GM18520 (cell line): Measurements from ENCODE around the gene CLEC16A.

Source experiments
- ATAC-seq: cut with Tn5 transposase; IDR thresholded peaks from one replicate; pipeline ENCODE4 v1.9.1; 2021; ENCODE audit not compliant: unreplicated experiment

Gene CLEC16A

GRCh38 chr16:11165894-11166665, 221.7 kb downstream of the CLEC16A start:
- ATAC-seq, result no peak

GRCh38 chr16:11167581-11167980, 223.2 kb downstream of the CLEC16A start:
- ATAC-seq, result no peak

GRCh38 chr16:11168386-11169051, 224.2 kb downstream of the CLEC16A start:
- ATAC-seq, result no peak

GRCh38 chr16:11169641-11170040, 225.3 kb downstream of the CLEC16A start:
- no peak for ATAC-seq

GRCh38 chr16:11170201-11170600, 225.8 kb downstream of the CLEC16A start:
- ATAC-seq, result no peak

GRCh38 chr16:11170696-11171447, 226.5 kb downstream of the CLEC16A start:
- ATAC-seq, result no peak

GRCh38 chr16:11171448-11171709, 227.0 kb downstream of the CLEC16A start:
- no peak for ATAC-seq

- ATAC-seq, result no peak
Measured at GRCh38 chr16:11171757-11172299, 227.5 kb downstream of the CLEC16A start.

GRCh38 chr16:11173426-11173825, 229.1 kb downstream of the CLEC16A start:
- no peak for ATAC-seq

- ATAC-seq, result no peak
Measured at GRCh38 chr16:11174141-11174540, 229.8 kb downstream of the CLEC16A start.

- ATAC-seq, result no peak
Measured at GRCh38 chr16:11175106-11175786, 230.9 kb downstream of the CLEC16A start.

- peak; percentile 57 for ATAC-seq
Measured at GRCh38 chr16:11175787-11176341, 231.5 kb downstream of the CLEC16A start.

- no peak for ATAC-seq
Measured at GRCh38 chr16:11177578-11178160, 233.3 kb downstream of the CLEC16A start.

- no peak for ATAC-seq
Measured at GRCh38 chr16:11178424-11178823, 234.1 kb downstream of the CLEC16A start.

- ATAC-seq, result no peak
Measured at GRCh38 chr16:11179574-11179973, 235.2 kb downstream of the CLEC16A start.

- ATAC-seq, result no peak
Measured at GRCh38 chr16:11180489-11180888, 236.1 kb downstream of the CLEC16A start.

GRCh38 chr16:11181242-11181898, 237.0 kb downstream of the CLEC16A start:
- no peak for ATAC-seq

- peak; percentile 29 for ATAC-seq
Measured at GRCh38 chr16:11181899-11182279, 237.5 kb downstream of the CLEC16A start.

- no peak for ATAC-seq
Measured at GRCh38 chr16:11182411-11182810, 238.0 kb downstream of the CLEC16A start.
